K562 (cell line): Measurements from ENCODE around the gene CNDP1. TPM values are rescaled to one million over a fixed set of nuclear protein-coding genes. Genes with fewer than 3 reads are reported as not detected.

Source experiments
- ATAC-seq: fragments of 200-7000 bp; cut with Tn5 transposase; 3 replicates; pipeline ENCODE4 v1.9.1; 2020; ENCODE audit warnings: moderate library complexity
- BruUV-seq: library from RNA; stranded (reverse); fragments of 400-500 nt; replicated peaks from 2 replicates; lab custom pipeline; 2021; lab: Mats Ljungman, UMichigan
- CTCF ChIA-PET: fragments of 300-600 bp; formaldehyde crosslinking; extraction: SDS; loops from one replicate; lab custom pipeline; 2021; ENCODE audit warnings: low intra/inter-chr PET ratio; lab: Yijun Ruan, JAX
- POLR2A ChIA-PET: fragments of 300-600, 350-650 bp; sonication (Branson Sonifier 250); formaldehyde crosslinking; extraction: SDS; loops from one replicate; lab custom pipeline; 2021; ENCODE audit warnings: antibody characterized with exemption, inconsistent platforms; lab: Yijun Ruan, JAX
- DNase-seq, 4 experiments: peaks; one replicate each; pipeline versions ENCODE4 v3.0.0 to v3.0.0-alpha.2; 2011 to 2018; ENCODE audit warnings: low spot score in 3 of 4, mixed read lengths in 3 of 4; ENCODE audit errors: extremely low read depth in 1 of 4
- FAIRE-seq: peaks from 2 replicates; lab custom pipeline; 2011; peaks lifted over from hg19 to GRCh38; lab: Jason Lieb, UNC
- H2AFZ ChIP-seq: 2 replicates; pipeline ENCODE4 v1.6.0; 2011; ENCODE audit warnings: low read depth, low read length, control low read depth, inconsistent platforms
- H3K27ac ChIP-seq: fragments of 200-600 bp; 3 replicates; pipeline ENCODE4 v1.8.0; 2011; ENCODE audit warnings: low read depth, mild to moderate bottlenecking, control low read depth, inconsistent platforms, low read length, moderate library complexity, mixed read lengths; ENCODE audit errors: extremely low read depth
- H3K27me3 ChIP-seq, 2 experiments: fragments of 300-600 bp in 1 of 2; 2 replicates in 1 of 2; 3 replicates in 1 of 2; pipeline versions ENCODE4 v1.6.0 to v1.8.0; 2011; ENCODE audit warnings: inconsistent platforms in 2 of 2, low read length in 2 of 2, mild to moderate bottlenecking in 1 of 2, mixed read lengths in 1 of 2, moderate library complexity in 1 of 2; ENCODE audit not compliant: control insufficient read depth in 2 of 2, insufficient read depth in 2 of 2
- H3K36me3 ChIP-seq: fragments of 300-600 bp; 3 replicates; pipeline ENCODE4 v1.8.0; 2011; ENCODE audit warnings: mild to moderate bottlenecking, low read length, inconsistent platforms; ENCODE audit not compliant: control insufficient read depth, insufficient read depth
- H3K4me1 ChIP-seq, 2 experiments: fragments of 200-600 bp in 1 of 2; replicated peaks in 1 of 2; 2 replicates in 1 of 2; 3 replicates in 1 of 2; pipeline versions ENCODE4 v1.5.1 to v1.8.0; 2011; ENCODE audit warnings: inconsistent platforms in 2 of 2, low read length in 2 of 2, mild to moderate bottlenecking in 1 of 2, mixed read lengths in 1 of 2, moderate library complexity in 1 of 2; ENCODE audit not compliant: control insufficient read depth in 2 of 2, insufficient read depth in 2 of 2
- H3K4me2 ChIP-seq: 2 replicates; pipeline ENCODE4 v1.6.1; 2011; ENCODE audit warnings: low read length, control low read depth, inconsistent platforms, mixed read lengths; ENCODE audit not compliant: insufficient read depth
- H3K4me3 ChIP-seq: fragments of 200-600 bp; sonication (generic), shearing (Covaris generic); 2 replicates; pipeline ENCODE4 v1.5.1; 2016; ENCODE audit warnings: control low read depth, inconsistent platforms
- H3K79me2 ChIP-seq: fragments of 200-600 bp; 3 replicates; pipeline ENCODE4 v1.8.0; 2011; ENCODE audit warnings: low read length, inconsistent platforms; ENCODE audit not compliant: control insufficient read depth, insufficient read depth
- H3K9ac ChIP-seq, 2 experiments: 2 replicates each; pipeline versions ENCODE4 v1.6.0 to v1.6.1; 2011; ENCODE audit warnings: low read depth in 2 of 2, low read length in 2 of 2, control low read depth in 1 of 2, inconsistent platforms in 1 of 2, mild to moderate bottlenecking in 1 of 2, mixed read lengths in 1 of 2; ENCODE audit not compliant: insufficient read depth in 1 of 2
- H3K9me1 ChIP-seq: one replicate; pipeline ENCODE4 v1.6.0; 2011; ENCODE audit warnings: inconsistent platforms, mild to moderate bottlenecking, low read length, moderate library complexity; ENCODE audit not compliant: control insufficient read depth, insufficient read depth
- H3K9me3 ChIP-seq: replicated peaks from 2 replicates; pipeline ENCODE4 v1.5.1; 2011; ENCODE audit warnings: low read depth, low read length, inconsistent platforms; ENCODE audit not compliant: control insufficient read depth, insufficient read depth
- H4K20me1 ChIP-seq: replicated peaks from 2 replicates; pipeline ENCODE4 v1.6.1; 2011; ENCODE audit warnings: low read length, inconsistent platforms, mixed read lengths; ENCODE audit not compliant: control insufficient read depth, insufficient read depth
- BRCA1 ChIP-seq, 2 experiments: fragments of 450-650 bp in 1 of 2; sonication (generic) in 1 of 2; formaldehyde crosslinking in 1 of 2; IDR thresholded peaks; 2 replicates each; pipeline versions ENCODE4 v1.5.0 to v1.6.1; 2017 to 2020; ENCODE audit warnings: mild to moderate bottlenecking in 1 of 2, missing genetic modification reagents in 1 of 2
- CEBPB ChIP-seq: fragments of 450-650 bp; IDR thresholded peaks from 2 replicates; pipeline ENCODE4 v1.6.1; 2016; ENCODE audit warnings: missing genetic modification characterization, missing compliant biosample characterization
- CLOCK ChIP-seq: fragments of 250-450 bp; sonication (Bioruptor Pico); IDR thresholded peaks from 2 replicates; pipeline ENCODE4 v1.4.0; 2020; ENCODE audit warnings: mild to moderate bottlenecking, moderate library complexity, borderline replicate concordance
- CREB3L1 ChIP-seq: fragments of 450-650 bp; IDR thresholded peaks from 2 replicates; pipeline ENCODE4 v1.6.1; 2014; ENCODE audit warnings: low read depth, mild to moderate bottlenecking, moderate library complexity, borderline replicate concordance
- CTBP1 ChIP-seq: fragments of 450-650 bp; IDR thresholded peaks from 2 replicates; pipeline ENCODE4 v1.6.1; 2016; ENCODE audit warnings: borderline replicate concordance
- HMBOX1 ChIP-seq: sonication (generic); IDR thresholded peaks from 2 replicates; pipeline ENCODE4 v1.6.1; 2016
- KHSRP ChIP-seq: fragments of 450-650 bp; IDR thresholded peaks from 2 replicates; pipeline ENCODE4 v1.6.1; 2017
- PATZ1 ChIP-seq: fragments of 250-450 bp; sonication (Bioruptor Pico); IDR thresholded peaks from 2 replicates; pipeline ENCODE4 v1.5.0; 2020; ENCODE audit warnings: mild to moderate bottlenecking, borderline replicate concordance
- SMARCE1 ChIP-seq: fragments of 450-650 bp; IDR thresholded peaks from 2 replicates; pipeline ENCODE4 v1.7.1; 2016; ENCODE audit warnings: mild to moderate bottlenecking
- SRSF1 ChIP-seq: fragments of 200-400 bp; formaldehyde crosslinking; IDR thresholded peaks from 2 replicates; pipeline ENCODE4 v1.6.1; 2017; ENCODE audit warnings: mild to moderate bottlenecking, low read depth, low read length, moderate library complexity
- YY1 ChIP-seq, 3 experiments: IDR thresholded peaks; 2 replicates each; pipeline ENCODE4 v1.6.1; 2011; ENCODE audit warnings: low read length in 2 of 3, mild to moderate bottlenecking in 2 of 3, moderate library complexity in 2 of 3, borderline replicate concordance in 1 of 3, control low read depth in 1 of 3, low read depth in 1 of 3; ENCODE audit not compliant: insufficient read depth in 3 of 3, insufficient replicate concordance in 2 of 3, control insufficient read depth in 1 of 3, insufficient read length in 1 of 3; ENCODE audit errors: extremely low read depth in 1 of 3
- ZBTB17 ChIP-seq: fragments of 450-650 bp; formaldehyde crosslinking; IDR thresholded peaks from 2 replicates; pipeline ENCODE4 v1.4.0; 2020; ENCODE audit warnings: mild to moderate bottlenecking
- ZNF766 ChIP-seq: fragments of 200-800 bp; sonication (Bioruptor generic); conservative IDR thresholded peaks from 2 replicates; pipeline ENCODE4 v1.6.1; 2016; ENCODE audit warnings: missing genetic modification characterization, missing compliant biosample characterization
- WGBS: fragments of 100-300 bp; shearing (Covaris generic); methylation state at CpG from one replicate; pipeline ENCODE4 v1.1.6; 2016; ENCODE audit warnings: low coverage, mixed read lengths; ENCODE audit not compliant: insufficient coverage; ENCODE audit errors: missing lambda C conversion rate; 5-methylcytosine and 5-hydroxymethylcytosine counted together
- in situ Hi-C: fragments of 300-500 bp; cut with MboI; formaldehyde crosslinking; loops from 4 replicates; pipeline ENCODE4 v1.15.0; 2018; ENCODE audit warnings: inconsistent platforms, mixed read lengths
- intact Hi-C: fragments of 100-400 bp; cut with micrococcal nuclease; formaldehyde crosslinking; loops from 2 replicates; pipeline ENCODE4 v1.14.2; 2022
- polyA plus RNA-seq, 8 experiments: library from polyadenylated mRNA; depleted of rRNA in 4 of 8; stranded (reverse) in 5 of 8; unstranded in 3 of 8; fragments of >200 nt; fragmentation: Nextera tagmentation in 2 of 8; fragmentation: Illumina TruSeq in 1 of 8; extraction: Ambion mirVana in 2 of 8; extraction: Trizol in 1 of 8; gene quantifications; 2 replicates each; pipeline versions ENCODE4 v1.2.1 to v1.2.3, GENCODE V29; 2011 to 2014; ENCODE audit warnings: inconsistent platforms in 1 of 8, missing spikeins in 1 of 8
- total RNA-seq, 7 experiments: library from RNA; depleted of rRNA in 6 of 7; stranded (reverse); fragments of >200 nt in 6 of 7; fragmentation: Illumina TruSeq in 2 of 7; extraction: Trizol in 2 of 7; gene quantifications; 2 replicates each; pipeline versions ENCODE4 v1.2.1 to v1.2.3, GENCODE V29; 2011 to 2021; ENCODE audit warnings: low replicate concordance in 1 of 7

Gene CNDP1
- total and polyA plus RNA-seq, 9 of the 15 experiments (the other 6 are each of a cell fraction or from before 2014, with no cell fraction given) = not detected

GRCh38 chr18:74526488-74526887 is 7.8 kb upstream of the CNDP1 start:
- no peak for ATAC-seq
- in situ Hi-C loops = no loop called here
- TF ChIP-seq CEBPB (tag) (no peak), BRCA1 (IDR thresholded peaks at IDR 0.05) (no peak), BRCA1 (CRISPR knock-in tag; IDR thresholded peaks at IDR 0.05) (no peak), CTBP1 (no peak), YY1 (IDR thresholded peaks at IDR 0.05; ENCODE audit: borderline replicate concordance in 1 of 3, control insufficient read depth in 1 of 3, extremely low read depth in 1 of 3, insufficient read depth in 3 of 3, insufficient read length in 1 of 3, insufficient replicate concordance in 2 of 3, low read depth in 1 of 3, low read length in 2 of 3) (no peak), CREB3L1 (no peak), SMARCE1 (no peak), ZBTB17 (no peak), CLOCK (CRISPR knock-in tag) (no peak), PATZ1 (CRISPR knock-in tag) (no peak), SRSF1 (no peak), HMBOX1 (no peak), KHSRP (no peak), ZNF766 (CRISPR knock-in tag) (no peak)

More at GRCh38 chr18:74526488-74526887, 7.8 kb upstream of the CNDP1 start:
- Histone ChIP-seq H3K4me1 (peaks cover 0 to 3% of the 10 kb centered on the region in 2 experiments; a peak in 1 of 5 replicates), H3K4me3 (no peak overlapping the region), H2AFZ (no peak overlapping the region), H3K27me3 (peaks cover 4 to 22% of the 10 kb centered on the region in 2 experiments; a peak in 4 of 5 replicates), H3K9ac (no peak overlapping the region), H4K20me1 (no peaks in the 10 kb centered on the region), H3K79me2 (no peaks in the 10 kb centered on the region), H3K36me3 (no peaks in the 10 kb centered on the region), H3K9me3 (no peaks in the 10 kb centered on the region), H3K4me2 (no peak overlapping the region), H3K9me1 (no peaks in the 10 kb centered on the region), H3K27ac (no peak overlapping the region)
- FAIRE-seq (no peak), DNase-seq (no peak)
- 14% methylated on average over 2 of the region's 2 CpGs for WGBS
- ChIA-PET CTCF (no interaction called here), POLR2A (no interaction called here)
- BruUV-seq = no TSS peak
- intact Hi-C loops = no loop called here
